DMS53 treated with DMSO at 0.1 percent for 48 hours (cell line): ENCODE measurements around the gene USP17L18.
"Not testable (repeated sequence)": the region's sequence is repeated elsewhere in the genome, so short reads cannot be mapped to it uniquely, and the experiment has no call there.

Experiments
- DNase-seq: peaks from one replicate; lab custom pipeline; 2025; ENCODE audit not compliant: unreplicated experiment; lab: John Stamatoyannopoulos, UW

USP17L18 gene

GRCh38 chr4:9247953-9248680 is at the start of gene USP17L18:
Gene USP17L18 (plus strand): TSS chr4:9248630. CDS start chr4:9248630, 0 bp downstream.
- not testable (repeated sequence) for DNase-seq

- not testable (repeated sequence) for DNase-seq
Measured at GRCh38 chr4:9210357-9210756, 38.1 kb upstream of the USP17L18 start, which contains the start of gene USP17L10. Gene USP17L10 (plus strand): TSS chr4:9210657. CDS start chr4:9210657, 0 bp downstream.

GRCh38 chr4:9214701-9215100 is 33.7 kb upstream of the USP17L18 start:
- not testable (repeated sequence) for DNase-seq

- not testable (repeated sequence) for DNase-seq
Measured at GRCh38 chr4:9215105-9215504, 33.3 kb upstream of the USP17L18 start, which contains the start of gene USP17L11. Gene USP17L11 (plus strand): TSS chr4:9215405. CDS start chr4:9215405, 0 bp downstream.

- DNase-seq, result not testable (repeated sequence)
Measured at GRCh38 chr4:9219852-9220251, 28.6 kb upstream of the USP17L18 start, which contains the start of gene USP17L12. Gene USP17L12 (plus strand): TSS chr4:9220152. CDS start chr4:9220152, 0 bp downstream.

GRCh38 chr4:9224596-9224995 is 23.8 kb upstream of the USP17L18 start, which contains the start of gene USP17L13:
Gene USP17L13 (plus strand): TSS chr4:9224896. CDS start chr4:9224896, 0 bp downstream.
- DNase-seq, result not testable (repeated sequence)

- DNase-seq, result not testable (repeated sequence)
Measured at GRCh38 chr4:9230249-9230648, 18.2 kb upstream of the USP17L18 start.

- DNase-seq, result not testable (repeated sequence)
Measured at GRCh38 chr4:9234085-9234484, 14.3 kb upstream of the USP17L18 start, which contains the start of gene USP17L15. Gene USP17L15 (plus strand): TSS chr4:9234385. CDS start chr4:9234385, 0 bp downstream.

GRCh38 chr4:9238461-9238860 is 10.0 kb upstream of the USP17L18 start:
- DNase-seq, result not testable (repeated sequence)

GRCh38 chr4:9243579-9243978 is 4.9 kb upstream of the USP17L18 start, which contains the start of gene USP17L17:
Gene USP17L17 (plus strand): TSS chr4:9243879. CDS start chr4:9243879, 0 bp downstream.
- not testable (repeated sequence) for DNase-seq

- DNase-seq, result not testable (repeated sequence)
Measured at GRCh38 chr4:9253078-9253477, 4.6 kb downstream of the USP17L18 start, which contains the start of gene USP17L19. Gene USP17L19 (plus strand): TSS chr4:9253378. CDS start chr4:9253378, 0 bp downstream.

- DNase-seq, result not testable (repeated sequence)
Measured at GRCh38 chr4:9257824-9258223, 9.4 kb downstream of the USP17L18 start, which contains the start of gene USP17L20. Gene USP17L20 (plus strand): TSS chr4:9258124. CDS start chr4:9258124, 0 bp downstream.

GRCh38 chr4:9262572-9262971 is 14.1 kb downstream of the USP17L18 start, which contains the start of gene USP17L21:
Gene USP17L21 (plus strand): TSS chr4:9262872. CDS start chr4:9262872, 0 bp downstream.
- DNase-seq, result not testable (repeated sequence)

GRCh38 chr4:9267319-9267718 is 18.9 kb downstream of the USP17L18 start, which contains the start of gene USP17L22:
Gene USP17L22 (plus strand): TSS chr4:9267619. CDS start chr4:9267619, 0 bp downstream.
- not testable (repeated sequence) for DNase-seq

- not testable (repeated sequence) for DNase-seq
Measured at GRCh38 chr4:9271719-9272118, 23.3 kb downstream of the USP17L18 start.
